Ishikawa (cell line): ENCODE data around the gene KLRF2.

Experiments
- CEBPB ChIP-seq: IDR thresholded peaks from 2 replicates; pipeline ENCODE4 v1.6.1; 2012
- CREB1 ChIP-seq: IDR thresholded peaks from 2 replicates; pipeline ENCODE4 v1.6.1; 2012; ENCODE audit warnings: low read depth
- EGR1 ChIP-seq: IDR thresholded peaks from 2 replicates; pipeline ENCODE4 v1.6.1; 2012
- EP300 ChIP-seq: IDR thresholded peaks from 2 replicates; pipeline ENCODE4 v1.6.1; 2012; ENCODE audit warnings: borderline replicate concordance
- FOXM1 ChIP-seq: IDR thresholded peaks from 2 replicates; pipeline ENCODE4 v1.6.1; 2012; ENCODE audit warnings: low read depth, borderline replicate concordance
- NFIC ChIP-seq: IDR thresholded peaks from 2 replicates; pipeline ENCODE4 v1.6.1; 2012
- RAD21 ChIP-seq: IDR thresholded peaks from 2 replicates; pipeline ENCODE4 v1.6.1; 2012; ENCODE audit warnings: low read depth
- TAF1 ChIP-seq: IDR thresholded peaks from 2 replicates; pipeline ENCODE4 v1.6.1; 2012; ENCODE audit warnings: low read depth, mild to moderate bottlenecking
- TCF12 ChIP-seq: IDR thresholded peaks from 2 replicates; pipeline ENCODE4 v1.6.1; 2012; ENCODE audit warnings: low read depth
- TEAD4 ChIP-seq: IDR thresholded peaks from 2 replicates; pipeline ENCODE4 v1.6.1; 2012
- YY1 ChIP-seq: IDR thresholded peaks from 2 replicates; pipeline ENCODE4 v1.6.1; 2012; ENCODE audit warnings: low read depth
- ZBTB7A ChIP-seq: IDR thresholded peaks from 2 replicates; pipeline ENCODE4 v1.6.1; 2012; ENCODE audit warnings: low read depth
- TF ChIP-seq, protein P1 (sequence below): IDR thresholded peaks from 2 replicates; pipeline ENCODE4 v1.6.1; 2012
- TF ChIP-seq, protein P2 (sequence below): IDR thresholded peaks from 2 replicates; pipeline ENCODE4 v1.6.1; 2012
- TF ChIP-seq, protein P3 (sequence below): IDR thresholded peaks from 2 replicates; pipeline ENCODE4 v1.6.1; 2012; ENCODE audit warnings: low read depth, mild to moderate bottlenecking

Gene KLRF2

DNA sequence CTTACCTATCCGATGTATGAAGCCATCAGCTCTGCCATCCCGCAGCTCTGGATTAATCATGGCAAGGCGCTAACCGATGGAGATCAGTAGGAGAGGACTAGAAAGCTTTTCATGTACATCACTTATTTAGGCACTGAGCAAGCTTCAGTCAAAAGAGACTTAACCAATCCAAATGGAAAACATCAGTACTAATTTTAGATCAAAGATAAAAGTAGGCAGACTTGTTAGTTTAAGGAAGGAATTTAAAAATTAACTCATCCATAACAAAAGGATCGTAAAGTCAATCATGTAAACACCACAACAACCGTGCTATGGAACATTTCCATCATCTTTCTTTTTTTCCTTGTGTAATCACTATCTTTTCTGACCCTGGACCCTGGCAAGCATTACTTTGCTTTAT lies 51.0 kb downstream of the KLRF2 start, which contains the start of gene CLEC2A:
TSS of gene CLEC2A (minus strand) at position 101 of the 400 bp plus-strand sequence. CDS start at position 60, 41 bp downstream.
- no peak for TF ChIP-seq NFIC
- TF ChIP-seq CREB1 = no peak
- no peak for TF ChIP-seq RAD21
- TF ChIP-seq EGR1 = no peak
- TF ChIP-seq TCF12 = no peak
- TF ChIP-seq, protein P1, sequence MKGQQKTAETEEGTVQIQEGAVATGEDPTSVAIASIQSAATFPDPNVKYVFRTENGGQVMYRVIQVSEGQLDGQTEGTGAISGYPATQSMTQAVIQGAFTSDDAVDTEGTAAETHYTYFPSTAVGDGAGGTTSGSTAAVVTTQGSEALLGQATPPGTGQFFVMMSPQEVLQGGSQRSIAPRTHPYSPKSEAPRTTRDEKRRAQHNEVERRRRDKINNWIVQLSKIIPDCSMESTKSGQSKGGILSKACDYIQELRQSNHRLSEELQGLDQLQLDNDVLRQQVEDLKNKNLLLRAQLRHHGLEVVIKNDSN = no peak
- TF ChIP-seq EP300 = no peak
- TF ChIP-seq, protein P2, sequence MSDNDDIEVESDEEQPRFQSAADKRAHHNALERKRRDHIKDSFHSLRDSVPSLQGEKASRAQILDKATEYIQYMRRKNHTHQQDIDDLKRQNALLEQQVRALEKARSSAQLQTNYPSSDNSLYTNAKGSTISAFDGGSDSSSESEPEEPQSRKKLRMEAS = no peak
- TF ChIP-seq YY1 = no peak
- no peak for TF ChIP-seq CEBPB
- TF ChIP-seq ZBTB7A = no peak
- TF ChIP-seq TEAD4 = no peak
- TF ChIP-seq, protein P3, sequence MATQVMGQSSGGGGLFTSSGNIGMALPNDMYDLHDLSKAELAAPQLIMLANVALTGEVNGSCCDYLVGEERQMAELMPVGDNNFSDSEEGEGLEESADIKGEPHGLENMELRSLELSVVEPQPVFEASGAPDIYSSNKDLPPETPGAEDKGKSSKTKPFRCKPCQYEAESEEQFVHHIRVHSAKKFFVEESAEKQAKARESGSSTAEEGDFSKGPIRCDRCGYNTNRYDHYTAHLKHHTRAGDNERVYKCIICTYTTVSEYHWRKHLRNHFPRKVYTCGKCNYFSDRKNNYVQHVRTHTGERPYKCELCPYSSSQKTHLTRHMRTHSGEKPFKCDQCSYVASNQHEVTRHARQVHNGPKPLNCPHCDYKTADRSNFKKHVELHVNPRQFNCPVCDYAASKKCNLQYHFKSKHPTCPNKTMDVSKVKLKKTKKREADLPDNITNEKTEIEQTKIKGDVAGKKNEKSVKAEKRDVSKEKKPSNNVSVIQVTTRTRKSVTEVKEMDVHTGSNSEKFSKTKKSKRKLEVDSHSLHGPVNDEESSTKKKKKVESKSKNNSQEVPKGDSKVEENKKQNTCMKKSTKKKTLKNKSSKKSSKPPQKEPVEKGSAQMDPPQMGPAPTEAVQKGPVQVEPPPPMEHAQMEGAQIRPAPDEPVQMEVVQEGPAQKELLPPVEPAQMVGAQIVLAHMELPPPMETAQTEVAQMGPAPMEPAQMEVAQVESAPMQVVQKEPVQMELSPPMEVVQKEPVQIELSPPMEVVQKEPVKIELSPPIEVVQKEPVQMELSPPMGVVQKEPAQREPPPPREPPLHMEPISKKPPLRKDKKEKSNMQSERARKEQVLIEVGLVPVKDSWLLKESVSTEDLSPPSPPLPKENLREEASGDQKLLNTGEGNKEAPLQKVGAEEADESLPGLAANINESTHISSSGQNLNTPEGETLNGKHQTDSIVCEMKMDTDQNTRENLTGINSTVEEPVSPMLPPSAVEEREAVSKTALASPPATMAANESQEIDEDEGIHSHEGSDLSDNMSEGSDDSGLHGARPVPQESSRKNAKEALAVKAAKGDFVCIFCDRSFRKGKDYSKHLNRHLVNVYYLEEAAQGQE = no peak
- TF ChIP-seq TAF1 = no peak
- TF ChIP-seq FOXM1 = no peak

DNA sequence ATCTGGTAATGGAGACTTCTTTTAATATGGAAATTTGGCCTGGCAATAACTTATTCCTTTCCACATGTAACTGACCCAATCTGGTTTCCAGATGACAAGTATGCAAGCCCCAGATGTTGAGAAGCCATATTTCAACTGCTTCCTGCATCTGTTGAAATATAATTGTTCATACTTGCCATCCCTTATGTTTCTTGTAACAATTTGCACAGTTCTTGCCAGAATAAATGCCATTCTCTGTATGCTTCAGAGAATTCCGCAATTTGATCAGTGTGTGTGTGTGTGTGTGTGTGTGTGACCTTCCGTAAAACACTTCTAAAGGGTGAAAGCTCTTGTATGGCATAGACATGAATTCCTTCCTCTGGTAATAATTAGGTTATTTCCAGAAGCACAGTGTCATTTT lies 52.7 kb downstream of the KLRF2 start:
- TF ChIP-seq TAF1 = no peak

DNA sequence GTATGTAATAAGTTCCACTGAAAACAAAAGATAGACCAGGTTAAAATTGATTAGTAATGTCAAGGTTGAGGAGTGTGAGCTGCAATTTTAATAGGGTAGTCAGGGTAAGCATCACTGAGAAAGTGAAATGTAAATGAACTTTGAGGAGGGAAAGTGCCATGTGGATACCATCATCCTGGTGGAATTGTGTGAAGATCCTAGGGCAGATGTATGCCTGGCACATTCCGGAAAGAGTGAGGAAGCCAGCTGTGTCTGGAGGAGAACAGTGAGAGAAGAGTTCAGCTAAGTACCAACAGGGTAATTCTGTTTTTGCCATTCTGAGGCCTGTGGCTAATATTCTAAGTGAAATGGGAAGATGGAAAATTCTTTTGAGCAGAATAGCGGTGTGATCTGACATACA lies 53.7 kb downstream of the KLRF2 start:
- TF ChIP-seq, protein P1 = no peak
- no peak for TF ChIP-seq FOXM1
- no peak for TF ChIP-seq TAF1
- no peak for TF ChIP-seq EGR1
- no peak for TF ChIP-seq TEAD4
- TF ChIP-seq, protein P3 = no peak
- TF ChIP-seq CREB1 = no peak
- no peak for TF ChIP-seq TCF12
- TF ChIP-seq, protein P2 = no peak

DNA sequence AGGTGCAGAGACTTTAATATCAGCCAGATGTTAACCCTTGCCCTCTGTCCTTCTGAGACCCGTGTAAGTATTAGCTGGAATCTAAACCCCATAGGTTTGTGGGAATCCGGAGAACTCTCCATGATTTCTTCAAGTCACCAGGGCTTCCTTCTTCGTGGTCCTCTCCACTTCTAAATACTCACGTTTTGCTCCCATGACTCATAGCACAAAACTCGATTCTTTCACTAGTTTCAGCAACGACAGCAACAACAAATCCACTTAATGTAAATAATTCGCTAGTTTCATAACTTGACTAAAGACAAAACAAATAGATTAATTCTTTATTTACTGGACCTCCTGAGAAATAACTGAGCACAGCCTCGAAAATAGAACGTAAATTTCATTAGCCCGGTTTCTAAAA lies 55.3 kb downstream of the KLRF2 start:
- TF ChIP-seq TEAD4 (no peak), YY1 (no peak), RAD21 (no peak), TAF1 (no peak), EP300 (no peak), CEBPB (no peak), EGR1 (no peak), NFIC (no peak), FOXM1 (no peak), ZBTB7A (no peak), TCF12 (no peak), CREB1 (no peak)
- TF ChIP-seq, protein P3 = no peak
- TF ChIP-seq, protein P1 = no peak
- TF ChIP-seq, protein P2 = no peak
